ENCODE data around the gene POLA2. TPM values are rescaled to one million over a fixed set of nuclear protein-coding genes. Genes with fewer than 3 reads are reported as not detected.

The POLA2 gene
- total RNA-seq, 4 donors from 2014 or later = 3.1 to 14.1 (median 10.4) TPM

DNA sequence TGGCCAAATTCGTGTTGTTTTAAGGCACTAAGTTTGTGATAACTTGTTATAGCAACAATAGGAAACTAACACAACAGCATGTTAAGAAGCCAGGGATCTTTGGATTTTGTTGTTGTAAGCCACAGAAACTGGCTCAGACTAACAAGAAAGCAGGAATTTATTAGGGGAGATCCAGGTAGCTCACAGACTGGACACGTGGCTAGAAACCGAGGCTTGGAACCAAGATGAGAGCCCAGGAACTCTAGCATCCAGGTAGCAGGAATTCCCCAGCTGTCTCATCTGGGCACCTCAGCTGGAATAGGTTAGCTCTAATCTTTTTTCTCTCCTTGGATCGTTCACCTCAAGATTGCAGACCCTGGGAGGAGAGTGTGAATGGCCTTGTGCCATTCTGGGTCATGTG lies 24.9 kb downstream of the POLA2 start:
- no peak for DNase-seq
- Histone ChIP-seq H3K27ac (no peak overlapping the region), H3K36me3 (peaks cover 0 to 80% (median 12%) of the 10 kb centered on the region in 3 donors), H3K9me3 (no peaks in the 10 kb centered on the region), H3K4me1 (peaks cover 6 to 29% (median 18%) of the 10 kb centered on the region in 3 donors), H3K27me3 (no peaks in the 10 kb centered on the region), H3K4me3 (no peak overlapping the region)
- intact Hi-C loops (cut with DNase I) = no loop called here
- TF ChIP-seq, protein P1, sequence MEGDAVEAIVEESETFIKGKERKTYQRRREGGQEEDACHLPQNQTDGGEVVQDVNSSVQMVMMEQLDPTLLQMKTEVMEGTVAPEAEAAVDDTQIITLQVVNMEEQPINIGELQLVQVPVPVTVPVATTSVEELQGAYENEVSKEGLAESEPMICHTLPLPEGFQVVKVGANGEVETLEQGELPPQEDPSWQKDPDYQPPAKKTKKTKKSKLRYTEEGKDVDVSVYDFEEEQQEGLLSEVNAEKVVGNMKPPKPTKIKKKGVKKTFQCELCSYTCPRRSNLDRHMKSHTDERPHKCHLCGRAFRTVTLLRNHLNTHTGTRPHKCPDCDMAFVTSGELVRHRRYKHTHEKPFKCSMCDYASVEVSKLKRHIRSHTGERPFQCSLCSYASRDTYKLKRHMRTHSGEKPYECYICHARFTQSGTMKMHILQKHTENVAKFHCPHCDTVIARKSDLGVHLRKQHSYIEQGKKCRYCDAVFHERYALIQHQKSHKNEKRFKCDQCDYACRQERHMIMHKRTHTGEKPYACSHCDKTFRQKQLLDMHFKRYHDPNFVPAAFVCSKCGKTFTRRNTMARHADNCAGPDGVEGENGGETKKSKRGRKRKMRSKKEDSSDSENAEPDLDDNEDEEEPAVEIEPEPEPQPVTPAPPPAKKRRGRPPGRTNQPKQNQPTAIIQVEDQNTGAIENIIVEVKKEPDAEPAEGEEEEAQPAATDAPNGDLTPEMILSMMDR (IDR thresholded peaks at IDR 0.05) = no peak
- TF ChIP-seq POLR2A (IDR thresholded peaks at IDR 0.05) = no peak
- WGBS, 2 donors = 85 to 97% methylated on average over 4 of the region's 4 CpGs

DNA sequence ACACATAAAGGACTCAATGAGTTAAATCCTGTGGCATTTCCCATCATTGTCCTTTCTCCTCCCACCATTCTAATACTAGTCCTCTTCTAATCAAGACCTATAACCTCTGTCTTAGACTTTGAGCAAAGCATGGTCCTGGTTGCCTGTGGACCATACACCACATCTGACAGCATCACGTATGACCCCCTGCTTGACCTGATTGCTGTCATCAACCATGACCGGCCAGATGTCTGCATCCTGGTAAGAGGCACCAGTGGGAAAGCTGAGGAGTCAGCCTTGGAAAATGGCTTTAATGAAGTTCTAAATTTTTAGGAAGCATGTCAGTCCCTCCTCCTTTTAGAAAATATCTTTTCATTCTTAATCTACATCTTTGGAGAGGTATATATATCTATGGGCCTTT lies 25.8 kb downstream of the POLA2 start:
- DNase-seq = no peak
- 95 to 100% methylated on average over 2 of the region's 2 CpGs for WGBS, 2 donors
- no peak overlapping the region for H3K27ac ChIP-seq
- no peak overlapping the region for H3K4me3 ChIP-seq
- TF ChIP-seq, protein P1 (IDR thresholded peaks at IDR 0.05) = no peak
- TF ChIP-seq POLR2A (IDR thresholded peaks at IDR 0.05) = no peak
- peaks cover 15 to 39% (median 26%) of the 10 kb centered on the region in 3 donors for H3K4me1 ChIP-seq
- H3K36me3 ChIP-seq = peaks cover 0 to 71% (median 9%) of the 10 kb centered on the region in 3 donors
- intact Hi-C loops (cut with DNase I) = no loop called here
- no peaks in the 10 kb centered on the region for H3K9me3 ChIP-seq
- H3K27me3 ChIP-seq = no peaks in the 10 kb centered on the region

DNA sequence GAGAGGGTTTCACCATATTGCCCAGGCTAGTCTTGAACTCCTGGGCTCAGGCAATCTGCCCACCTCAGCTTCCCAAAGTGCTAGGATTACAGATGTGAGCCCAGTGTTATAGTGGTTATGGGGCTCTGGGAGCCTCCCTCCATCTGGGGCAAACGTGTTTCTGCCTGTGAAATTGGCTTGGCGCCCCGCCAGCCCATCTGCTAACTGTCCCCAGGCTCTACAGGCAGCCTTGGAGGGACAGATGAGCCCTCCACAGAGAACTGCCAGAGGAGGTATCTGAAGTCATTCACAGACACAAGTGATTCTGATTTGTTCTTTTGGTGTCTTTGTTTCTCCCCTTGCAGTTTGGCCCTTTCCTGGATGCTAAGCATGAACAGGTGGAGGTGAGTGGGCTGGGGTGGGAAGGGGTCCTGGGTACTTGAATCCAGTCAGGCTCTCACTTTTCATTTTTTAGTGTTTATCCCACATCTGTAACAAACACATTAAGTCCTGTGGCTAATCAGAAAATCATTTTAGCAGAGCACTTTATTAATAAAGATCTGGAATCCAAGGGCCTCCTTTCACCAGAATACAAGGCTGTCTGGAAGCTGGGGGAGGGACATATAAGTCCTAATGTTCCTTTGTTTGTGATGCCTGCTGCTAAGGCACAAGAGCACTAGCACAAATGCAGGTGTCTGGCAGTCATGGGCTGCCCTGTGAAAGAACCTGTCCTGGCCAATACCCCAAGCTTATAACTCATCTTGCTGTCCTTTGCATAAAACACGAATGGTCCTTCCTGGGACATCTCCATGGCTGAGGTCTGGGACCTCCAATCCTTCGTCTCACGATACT lies 27.2 kb downstream of the POLA2 start:
- no peaks in the 10 kb centered on the region for H3K27me3 ChIP-seq
- no peaks in the 10 kb centered on the region for H3K9me3 ChIP-seq
- no peak for TF ChIP-seq POLR2A (IDR thresholded peaks at IDR 0.05)
- TF ChIP-seq, protein P1 (IDR thresholded peaks at IDR 0.05) = no peak
- no peak overlapping the region for H3K4me3 ChIP-seq
- peaks cover 0 to 66% (median 8%) of the 10 kb centered on the region in 3 donors for H3K36me3 ChIP-seq
- no peak for DNase-seq
- WGBS, 2 donors = 93% methylated on average over 3 of the region's 6 CpGs
- peaks cover 15 to 52% (median 37%) of the 10 kb centered on the region in 3 donors for H3K4me1 ChIP-seq
- intact Hi-C loops (cut with DNase I) = no loop called here
- peak overlapping the region in 3 of 4 donors; percentile 87 to 94 (median 88) for H3K27ac ChIP-seq

DNA sequence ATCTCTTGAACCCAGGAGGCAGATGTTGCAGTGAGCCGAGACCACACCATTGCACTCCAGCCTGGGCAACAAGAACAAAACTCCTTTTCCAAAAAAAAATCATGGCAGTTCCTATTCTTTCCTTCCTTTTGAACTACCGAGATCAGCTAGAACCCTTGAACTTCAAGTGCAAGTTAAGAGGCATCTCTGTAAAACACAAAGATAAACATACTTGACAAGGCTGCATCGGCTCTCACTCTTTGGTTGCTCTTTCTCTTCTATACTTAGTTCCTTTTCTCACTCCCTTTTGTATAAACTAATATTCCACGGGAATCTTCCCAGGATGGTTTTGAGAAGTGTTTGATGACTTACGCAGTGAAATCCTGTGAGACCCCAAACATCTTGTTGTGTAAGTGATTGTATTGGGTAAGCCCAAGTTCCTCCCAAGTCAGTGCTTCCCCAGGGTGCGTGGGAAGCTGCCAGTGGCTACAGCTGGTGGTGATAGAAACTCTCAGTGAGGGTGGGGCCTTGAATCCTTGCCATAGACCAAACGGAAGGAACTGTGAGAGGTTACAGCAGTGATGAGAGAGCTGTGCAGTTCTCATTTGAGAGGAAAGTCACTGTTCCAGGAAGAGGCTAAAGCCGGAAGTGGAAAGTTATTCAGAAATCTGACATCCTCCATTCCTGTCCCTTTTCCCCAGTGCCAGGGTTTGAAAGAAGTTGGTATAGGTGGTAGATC lies 28.8 kb downstream of the POLA2 start:
- TF ChIP-seq, protein P1 (IDR thresholded peaks at IDR 0.05) = no peak
- TF ChIP-seq POLR2A (IDR thresholded peaks at IDR 0.05) = no peak
- WGBS, 2 donors = 40 to 65% methylated on average over 6 to 7 of the region's 8 CpGs
- peaks cover 0 to 66% (median 8%) of the 10 kb centered on the region in 3 donors for H3K36me3 ChIP-seq
- peak overlapping the region in 1 of 4 donors; percentile 45 for H3K4me3 ChIP-seq
- no peaks in the 10 kb centered on the region for H3K9me3 ChIP-seq
- intact Hi-C loops (cut with DNase I) = no loop called here
- H3K4me1 ChIP-seq = peaks cover 22 to 69% (median 46%) of the 10 kb centered on the region in 3 donors
- peak overlapping the region; percentile 75 to 94 (median 88) for H3K27ac ChIP-seq
- DNase-seq = no peak
- H3K27me3 ChIP-seq = no peaks in the 10 kb centered on the region

DNA sequence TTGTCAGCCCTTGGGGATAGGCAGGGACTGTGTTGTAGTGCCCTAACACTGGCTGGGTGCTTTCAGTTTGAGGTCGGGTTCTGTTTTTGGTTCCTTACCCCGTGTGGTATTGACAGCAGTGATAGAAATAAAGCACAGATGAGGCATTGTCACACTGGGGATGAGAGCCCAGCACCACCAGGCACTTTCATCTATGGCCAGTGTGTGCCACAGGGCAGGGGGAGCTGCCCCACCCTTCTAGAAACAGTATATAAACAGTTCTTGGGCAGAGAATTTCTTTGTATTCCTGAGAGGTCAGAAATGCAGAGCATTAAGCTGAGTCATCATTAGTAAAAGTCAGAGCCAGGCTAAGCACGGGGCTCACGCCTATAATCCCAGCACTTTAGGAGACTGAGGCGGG lies 29.9 kb downstream of the POLA2 start:
- no peak for TF ChIP-seq POLR2A (IDR thresholded peaks at IDR 0.05)
- TF ChIP-seq, protein P1 (IDR thresholded peaks at IDR 0.05) = no peak
- no peaks in the 10 kb centered on the region for H3K9me3 ChIP-seq
- WGBS, 2 donors = 40 to 77% methylated on average over 1 to 5 of the region's 5 CpGs
- H3K36me3 ChIP-seq = peaks cover 0 to 67% (median 8%) of the 10 kb centered on the region in 3 donors
- no peaks in the 10 kb centered on the region for H3K27me3 ChIP-seq
- H3K27ac ChIP-seq = peak overlapping the region; percentile 75 to 94 (median 88)
- H3K4me1 ChIP-seq = peaks cover 22 to 79% (median 46%) of the 10 kb centered on the region in 3 donors
- DNase-seq = no peak
- intact Hi-C loops (cut with DNase I) = no loop called here
- peak overlapping the region in 2 of 4 donors; percentile 16 to 45 for H3K4me3 ChIP-seq

All from esophagus squamous epithelium (tissue), 5 donors.